GM12878 (cell line): ENCODE results near the gene MCM3AP. TPM values are rescaled to one million over a fixed set of nuclear protein-coding genes. Genes with fewer than 3 reads are reported as not detected.

Experiments used
- ATAC-seq: fragments of 200-7000 bp; cut with Tn5 transposase; 3 replicates; pipeline ENCODE4 v1.9.1; 2020; ENCODE audit warnings: mild to moderate bottlenecking, moderate library complexity
- BruUV-seq: library from RNA; stranded (reverse); fragments of 400-500 nt; replicated peaks from 2 replicates; lab custom pipeline; 2021; lab: Mats Ljungman, UMichigan
- CTCF ChIA-PET: fragments of 300-600 bp; sonication (Branson Sonifier 250); formaldehyde crosslinking; extraction: SDS; loops from one replicate; lab custom pipeline; 2021; ENCODE audit warnings: inconsistent platforms; lab: Yijun Ruan, JAX
- POLR2A ChIA-PET: fragments of 350-600 bp; formaldehyde crosslinking; extraction: SDS; loops from one replicate; lab custom pipeline; 2021; ENCODE audit warnings: inconsistent platforms; lab: Charles Lee
- RAD21 ChIA-PET: fragments of 300-600 bp; sonication (Branson Sonifier 250); formaldehyde crosslinking; loops from one replicate; lab custom pipeline; 2023; ENCODE audit warnings: antibody characterized with exemption; ENCODE audit not compliant: unreplicated experiment; lab: Charles Lee
- SMC1A ChIA-PET: fragments of 300-600 bp; sonication (Branson Sonifier 250); formaldehyde crosslinking; loops from one replicate; lab custom pipeline; 2023; ENCODE audit not compliant: unreplicated experiment, uncharacterized antibody; lab: Charles Lee
- DNase-seq: peaks from one replicate; pipeline ENCODE4 v3.0.0-alpha.2; 2011; ENCODE audit warnings: low read depth, low spot score
- FAIRE-seq: peaks from 3 replicates; lab custom pipeline; 2011; peaks lifted over from hg19 to GRCh38; lab: Jason Lieb, UNC
- H2AFZ ChIP-seq: 2 replicates; pipeline ENCODE4 v1.6.0; 2011; ENCODE audit warnings: low read depth, low read length, control low read depth; ENCODE audit not compliant: control insufficient read depth
- H3K27ac ChIP-seq: 2 replicates; pipeline ENCODE4 v1.5.1; 2011; ENCODE audit warnings: control low read depth; ENCODE audit not compliant: control insufficient read depth, insufficient read depth
- H3K27me3 ChIP-seq, 2 experiments: replicated peaks in 1 of 2; 2 replicates each; pipeline versions ENCODE4 v1.6.0 to v1.6.1; 2011; ENCODE audit warnings: low read length in 1 of 2; ENCODE audit not compliant: control insufficient read depth in 2 of 2, insufficient read depth in 2 of 2
- H3K36me3 ChIP-seq, 2 experiments: 2 replicates each; pipeline ENCODE4 v1.5.1; 2011; ENCODE audit warnings: low read length in 1 of 2; ENCODE audit not compliant: control insufficient read depth in 2 of 2, insufficient read depth in 2 of 2
- H3K4me1 ChIP-seq: 2 replicates; pipeline ENCODE4 v1.6.1; 2011; ENCODE audit warnings: mild to moderate bottlenecking, low read length, moderate library complexity, mixed read lengths; ENCODE audit not compliant: control insufficient read depth, insufficient read depth
- H3K4me2 ChIP-seq: 2 replicates; pipeline ENCODE4 v1.6.0; 2011; ENCODE audit warnings: control low read depth; ENCODE audit not compliant: control insufficient read depth, insufficient read depth
- H3K4me3 ChIP-seq: fragments of 200-600 bp; sonication (generic); 2 replicates; pipeline ENCODE4 v1.5.1; 2016
- H3K79me2 ChIP-seq: 2 replicates; pipeline ENCODE4 v1.6.0; 2011; ENCODE audit warnings: low read length; ENCODE audit not compliant: control insufficient read depth, insufficient read depth
- H3K9ac ChIP-seq: 2 replicates; pipeline ENCODE4 v1.8.0; 2011; ENCODE audit warnings: low read length, control low read depth, mixed read lengths; ENCODE audit not compliant: control insufficient read depth, insufficient read depth
- H3K9me3 ChIP-seq: replicated peaks from 3 replicates; pipeline ENCODE4 v1.5.1; 2011; ENCODE audit warnings: mild to moderate bottlenecking, low read length; ENCODE audit not compliant: control insufficient read depth, insufficient read depth
- H4K20me1 ChIP-seq: 2 replicates; pipeline ENCODE4 v1.6.0; 2011; ENCODE audit not compliant: control insufficient read depth, insufficient read depth
- ASH2L ChIP-seq: fragments of 300-600, 200-600 bp; sonication (generic); IDR thresholded peaks from 2 replicates; pipeline ENCODE4 v1.6.1; 2017; ENCODE audit warnings: low read depth, mild to moderate bottlenecking, borderline replicate concordance
- BACH1 ChIP-seq: fragments of 450-650 bp; IDR thresholded peaks from 2 replicates; pipeline ENCODE4 v1.6.1; 2017; ENCODE audit warnings: mild to moderate bottlenecking, borderline replicate concordance
- CTCF ChIP-seq, 3 experiments: IDR thresholded peaks in 2 of 3; conservative IDR thresholded peaks in 1 of 3; 2 replicates each; pipeline ENCODE4 v1.5.1; 2011; ENCODE audit warnings: low read depth in 3 of 3, low read length in 3 of 3, mild to moderate bottlenecking in 3 of 3, control low read depth in 2 of 3, moderate library complexity in 2 of 3, inconsistent platforms in 1 of 3, mixed read lengths in 1 of 3; ENCODE audit not compliant: control insufficient read depth in 2 of 3, insufficient read depth in 1 of 3; ENCODE audit errors: extremely low read depth in 1 of 3
- DPF2 ChIP-seq: fragments of 450-650 bp; IDR thresholded peaks from 2 replicates; pipeline ENCODE4 v1.6.1; 2017; ENCODE audit warnings: mild to moderate bottlenecking
- E2F4 ChIP-seq: IDR thresholded peaks from 2 replicates; pipeline ENCODE4 v1.6.1; 2012; ENCODE audit warnings: low read depth, low read length, improper control_type of control experiment
- EZH2 ChIP-seq: IDR thresholded peaks from 2 replicates; pipeline ENCODE4 v1.6.1; 2012; ENCODE audit warnings: low read depth, mild to moderate bottlenecking, control low read depth, inconsistent platforms, low read length, borderline replicate concordance; ENCODE audit not compliant: control insufficient read depth
- HCFC1 ChIP-seq: fragments of 150-350 bp; IDR thresholded peaks from 2 replicates; pipeline ENCODE4 v1.6.1; 2014; ENCODE audit warnings: low read length
- LARP7 ChIP-seq: fragments of 450-650 bp; IDR thresholded peaks from 2 replicates; pipeline ENCODE4 v1.6.1; 2017; ENCODE audit warnings: mild to moderate bottlenecking
- PKNOX1 ChIP-seq: fragments of 450-650 bp; IDR thresholded peaks from 2 replicates; pipeline ENCODE4 v1.6.1; 2016; ENCODE audit warnings: mild to moderate bottlenecking
- POLR2A ChIP-seq: IDR thresholded peaks from 2 replicates; pipeline ENCODE4 v1.6.1; 2011; ENCODE audit warnings: low read depth, mild to moderate bottlenecking, low read length
- POLR2AphosphoS5 ChIP-seq: IDR thresholded peaks from 2 replicates; pipeline ENCODE4 v1.6.1; 2011; ENCODE audit warnings: mild to moderate bottlenecking, low read length, inconsistent platforms
- RBBP5 ChIP-seq: fragments of 200-600 bp; sonication (generic); conservative IDR thresholded peaks from 2 replicates; pipeline ENCODE4 v1.6.1; 2016
- SUZ12 ChIP-seq: fragments of 200-600 bp; sonication (generic); IDR thresholded peaks from one replicate; pipeline ENCODE4 v1.6.1; 2018; ENCODE audit warnings: antibody characterized with exemption, mild to moderate bottlenecking; ENCODE audit not compliant: unreplicated experiment
- ZNF207 ChIP-seq: fragments of 450-650 bp; IDR thresholded peaks from 2 replicates; pipeline ENCODE4 v1.6.1; 2014; ENCODE audit warnings: antibody characterized with exemption, mild to moderate bottlenecking, borderline replicate concordance
- WGBS: methylation state at CpG from one replicate; pipeline ENCODE4 v1.1.6; 2016; ENCODE audit warnings: low lambda C conversion rate; ENCODE audit not compliant: insufficient replicate concordance, insufficient coverage; ENCODE audit errors: missing lambda C conversion rate; 5-methylcytosine and 5-hydroxymethylcytosine counted together
- in situ Hi-C: fragments of 300-500 bp; cut with MboI; formaldehyde crosslinking; loops from 9 replicates; pipeline ENCODE4 v1.14.3; 2018; ENCODE audit warnings: mixed read lengths
- intact Hi-C: fragments of 100-400 bp; cut with micrococcal nuclease; formaldehyde crosslinking; loops from one replicate; pipeline ENCODE4 v1.14.2; 2022; ENCODE audit not compliant: unreplicated experiment
- polyA plus RNA-seq, 11 experiments: library from polyadenylated mRNA; depleted of rRNA in 4 of 11; unstranded in 6 of 11; stranded (reverse) in 5 of 11; fragments of >200 nt; fragmentation: Nextera tagmentation in 4 of 11; fragmentation: Illumina TruSeq in 1 of 11; extraction: Ambion mirVana in 4 of 11; extraction: Trizol in 1 of 11; gene quantifications; 1 replicate in 1 of 11; 2 replicates in 10 of 11; pipeline versions ENCODE4 v1.2.1 to v1.2.3, GENCODE V29; 2011 to 2016; ENCODE audit warnings: inconsistent platforms in 2 of 11, missing spikeins in 2 of 11, low read depth in 1 of 11
- total RNA-seq, 4 experiments: library from RNA; depleted of rRNA in 3 of 4; stranded (reverse); fragments of >200 nt in 3 of 4; fragmentation: Illumina TruSeq in 1 of 4; extraction: Trizol in 1 of 4; gene quantifications; 2 replicates each; pipeline versions ENCODE4 v1.2.1 to v1.2.3, GENCODE V29; 2013 to 2021

MCM3AP gene
- total and polyA plus RNA-seq, 10 of the 15 experiments (the other 5 are each of a cell fraction or from before 2014, with no cell fraction given), result 6.1 to 95.7 (median 47.0) TPM

GRCh38 chr21:46323710-46324389, 38.4 kb upstream of the MCM3AP start, which contains the start of the genes C21orf58 and PCNT (continued):
- TF ChIP-seq SUZ12 (no peak), DPF2 (no peak; the same call in 1 of the 2 replicates), CTCF (IDR thresholded peaks at IDR 0.05 in 2 of 3, conservative IDR thresholded peaks at IDR 0.05 in 1 of 3; ENCODE audit: control insufficient read depth in 2 of 3, extremely low read depth in 1 of 3, insufficient read depth in 1 of 3, low read depth in 3 of 3, low read length in 3 of 3) (no peak)

GRCh38 chr21:46323227-46323709, 37.9 kb upstream of the MCM3AP start:
- no peaks in the 10 kb centered on the region for H4K20me1 ChIP-seq
- peaks cover 0 to 3% of the 10 kb centered on the region in 2 experiments; a peak in 2 of 4 replicates for H3K36me3 ChIP-seq
- WGBS, result 2% methylated on average over 34 of the region's 34 CpGs
- ChIA-PET POLR2A (interaction anchor here (0.5 to 2.3 kb wide), 5 partner anchors 38 to 142 kb away, joined by 3 to 7 read pairs (median 4); partner anchors contain the start of genes MCM3AP and YBEY), CTCF (interaction anchor here (0.8 to 1.7 kb wide), 2 partner anchors 180 to 314 kb away, joined by 4 to 5 read pairs; no protein-coding TSS in a partner anchor), SMC1A (interaction anchor here (0.8 to 1.3 kb wide), 3 partner anchors 38 to 71 kb away, joined by 3 to 4 read pairs (median 4); no protein-coding TSS in a partner anchor), RAD21 (interaction anchor here (0.5 to 1.6 kb wide), 7 partner anchors 11 to 316 kb away, joined by 3 to 8 read pairs (median 4); partner anchors contain the start of gene LSS)
- H2AFZ ChIP-seq, result peak overlapping the region; percentile 78
- peak overlapping the region; percentile 75 for H3K4me2 ChIP-seq
- H3K79me2 ChIP-seq, result peaks cover 60% of the 10 kb centered on the region
- peak overlapping the region; percentile 87 for H3K4me3 ChIP-seq
- H3K27me3 ChIP-seq, result no peaks in the 10 kb centered on the region
- H3K27ac ChIP-seq, result peak overlapping the region; percentile 94
- H3K9ac ChIP-seq, result peak overlapping the region; percentile 96
- intact Hi-C loops (loop anchor here (1.0 to 5.0 kb wide), 3 partner anchors 37 to 134 kb away; partner anchors contain the start of genes DIP2A and YBEY), in situ Hi-C loops (no loop called here)
- no peak for FAIRE-seq
- ATAC-seq, result no peak
- no peaks in the 10 kb centered on the region for H3K9me3 ChIP-seq
- no TSS peak for BruUV-seq
- no peak for DNase-seq
- H3K4me1 ChIP-seq, result peaks cover 5% of the 10 kb centered on the region
- TF ChIP-seq ZNF207, result 0 out of 2 replicates have a peak, but pooled peaks have one; percentile 75
- no peak for TF ChIP-seq ASH2L
- TF ChIP-seq POLR2AphosphoS5, result no peak
- no peak for TF ChIP-seq EZH2
- TF ChIP-seq LARP7, result peak; percentile 61; the same call in 1 of the 2 replicates
- no peak for TF ChIP-seq E2F4
- no peak for TF ChIP-seq BACH1
- TF ChIP-seq RBBP5, result no peak
- TF ChIP-seq POLR2A, result no peak
- TF ChIP-seq HCFC1, result no peak
- 0 out of 6 replicates have a peak, but pooled peaks of 1 of the 3 experiments have one; percentile 2 for TF ChIP-seq CTCF (IDR thresholded peaks at IDR 0.05 in 2 of 3, conservative IDR thresholded peaks at IDR 0.05 in 1 of 3; ENCODE audit: control insufficient read depth in 2 of 3, extremely low read depth in 1 of 3, insufficient read depth in 1 of 3, low read depth in 3 of 3, low read length in 3 of 3)
- no peak for TF ChIP-seq PKNOX1
